ENCODE results near the gene ZNF710. TPM values are rescaled to one million over a fixed set of nuclear protein-coding genes. Genes with fewer than 3 reads are reported as not detected.

The ZNF710 gene
- total and polyA plus RNA-seq, 8 donors, result 7.9 to 35.3 (median 16.1) TPM

GRCh38 chr15:90036343-90036742 lies 35.2 kb downstream of the ZNF710 start:
- no peak overlapping the region for H3K4me3 ChIP-seq
- H3K27ac ChIP-seq, result peak overlapping the region; percentile 12 to 94 (median 85)
- intact Hi-C loops (cut with DNase I; ENCODE audit: low total_unique reads), result no loop called here
- 77 to 91% (median 83%) methylated on average over 8 to 9 of the region's 9 CpGs for WGBS, 5 donors
- no peak for DNase-seq
- H3K36me3 ChIP-seq, result no peaks in the 10 kb centered on the region
- H3K4me1 ChIP-seq, result peaks cover 63 to 96% (median 77%) of the 10 kb centered on the region in 4 donors
- H3K9me3 ChIP-seq, result no peaks in the 10 kb centered on the region
- H3K27me3 ChIP-seq, result no peaks in the 10 kb centered on the region
- TF ChIP-seq, protein P1, sequence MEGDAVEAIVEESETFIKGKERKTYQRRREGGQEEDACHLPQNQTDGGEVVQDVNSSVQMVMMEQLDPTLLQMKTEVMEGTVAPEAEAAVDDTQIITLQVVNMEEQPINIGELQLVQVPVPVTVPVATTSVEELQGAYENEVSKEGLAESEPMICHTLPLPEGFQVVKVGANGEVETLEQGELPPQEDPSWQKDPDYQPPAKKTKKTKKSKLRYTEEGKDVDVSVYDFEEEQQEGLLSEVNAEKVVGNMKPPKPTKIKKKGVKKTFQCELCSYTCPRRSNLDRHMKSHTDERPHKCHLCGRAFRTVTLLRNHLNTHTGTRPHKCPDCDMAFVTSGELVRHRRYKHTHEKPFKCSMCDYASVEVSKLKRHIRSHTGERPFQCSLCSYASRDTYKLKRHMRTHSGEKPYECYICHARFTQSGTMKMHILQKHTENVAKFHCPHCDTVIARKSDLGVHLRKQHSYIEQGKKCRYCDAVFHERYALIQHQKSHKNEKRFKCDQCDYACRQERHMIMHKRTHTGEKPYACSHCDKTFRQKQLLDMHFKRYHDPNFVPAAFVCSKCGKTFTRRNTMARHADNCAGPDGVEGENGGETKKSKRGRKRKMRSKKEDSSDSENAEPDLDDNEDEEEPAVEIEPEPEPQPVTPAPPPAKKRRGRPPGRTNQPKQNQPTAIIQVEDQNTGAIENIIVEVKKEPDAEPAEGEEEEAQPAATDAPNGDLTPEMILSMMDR (IDR thresholded peaks at IDR 0.05), result no peak
- TF ChIP-seq EP300 (IDR thresholded peaks at IDR 0.05) (no peak), POLR2AphosphoS5 (IDR thresholded peaks at IDR 0.05) (no peak), POLR2A (IDR thresholded peaks at IDR 0.05) (no peak)

GRCh38 chr15:90036806-90037510 lies 35.8 kb downstream of the ZNF710 start:
- H3K4me3 ChIP-seq, result no peak overlapping the region
- DNase-seq, result no peak
- H3K27ac ChIP-seq, result peak overlapping the region; percentile 12 to 94 (median 85)
- H3K4me1 ChIP-seq, result peaks cover 57 to 92% (median 73%) of the 10 kb centered on the region in 4 donors
- WGBS, 5 donors, result 63 to 72% (median 70%) methylated on average over 11 of the region's 11 CpGs
- H3K27me3 ChIP-seq, result no peaks in the 10 kb centered on the region
- H3K9me3 ChIP-seq, result no peaks in the 10 kb centered on the region
- intact Hi-C loops (cut with DNase I; ENCODE audit: low total_unique reads), result no loop called here
- H3K36me3 ChIP-seq, result no peaks in the 10 kb centered on the region
- TF ChIP-seq POLR2A (IDR thresholded peaks at IDR 0.05) (no peak), POLR2AphosphoS5 (IDR thresholded peaks at IDR 0.05) (no peak), EP300 (IDR thresholded peaks at IDR 0.05) (no peak)
- TF ChIP-seq, protein P1 (IDR thresholded peaks at IDR 0.05), result no peak

DNA sequence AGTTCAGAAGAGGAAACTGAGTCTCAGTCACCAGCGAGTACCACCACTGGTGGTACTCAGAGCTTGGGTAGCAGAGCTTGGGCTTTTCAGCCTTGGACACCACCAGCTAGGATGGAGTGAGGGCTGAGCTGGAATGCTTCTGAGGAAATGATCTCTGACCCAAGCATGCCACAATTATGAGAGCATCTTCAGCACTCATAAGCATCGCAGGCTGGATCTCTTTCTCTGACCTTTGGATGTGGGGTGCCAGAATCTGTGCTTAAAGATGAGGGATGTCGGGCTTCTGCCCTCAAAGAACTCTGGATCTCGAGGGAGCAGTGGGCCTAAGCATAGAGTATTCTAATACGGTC lies 36.4 kb downstream of the ZNF710 start:
- H3K4me1 ChIP-seq, result peaks cover 55 to 92% (median 70%) of the 10 kb centered on the region in 4 donors
- intact Hi-C loops (cut with DNase I; ENCODE audit: low total_unique reads), result no loop called here
- 77 to 94% (median 88%) methylated on average over 5 of the region's 5 CpGs for WGBS, 5 donors
- H3K36me3 ChIP-seq, result no peaks in the 10 kb centered on the region
- DNase-seq, result no peak
- TF ChIP-seq POLR2AphosphoS5 (IDR thresholded peaks at IDR 0.05), result no peak
- TF ChIP-seq, protein P1 (IDR thresholded peaks at IDR 0.05), result no peak
- no peak for TF ChIP-seq POLR2A (IDR thresholded peaks at IDR 0.05)
- no peak for TF ChIP-seq EP300 (IDR thresholded peaks at IDR 0.05)
- H3K27ac ChIP-seq, result peak overlapping the region in 4 of 5 donors; percentile 31 to 94 (median 89)
- no peaks in the 10 kb centered on the region for H3K27me3 ChIP-seq
- H3K4me3 ChIP-seq, result no peak overlapping the region
- H3K9me3 ChIP-seq, result no peaks in the 10 kb centered on the region

- 68 to 75% (median 69%) methylated on average over 14 of the region's 14 CpGs for WGBS, 5 donors
- peak in 1 of 2 donors; percentile 51 for DNase-seq
Measured at GRCh38 chr15:90037961-90038631, 37.0 kb downstream of the ZNF710 start.

More at GRCh38 chr15:90037961-90038631, 37.0 kb downstream of the ZNF710 start:
- Histone ChIP-seq H3K4me1 (peaks cover 55 to 92% (median 68%) of the 10 kb centered on the region in 4 donors), H3K36me3 (peaks cover 0 to 4% (median 0%) of the 10 kb centered on the region in 4 donors), H3K4me3 (no peak overlapping the region), H3K27me3 (no peaks in the 10 kb centered on the region), H3K27ac (peak overlapping the region in 3 of 5 donors; percentile 31 to 94 (median 93)), H3K9me3 (no peaks in the 10 kb centered on the region)
- TF ChIP-seq POLR2A (IDR thresholded peaks at IDR 0.05) (no peak), EP300 (IDR thresholded peaks at IDR 0.05) (no peak), POLR2AphosphoS5 (IDR thresholded peaks at IDR 0.05) (no peak)
- TF ChIP-seq, protein P1 (IDR thresholded peaks at IDR 0.05), result no peak
- intact Hi-C loops (cut with DNase I; ENCODE audit: low total_unique reads), result no loop called here
